Femur (tissue), 1 donor: Measurements from ENCODE around the gene SSH3.

Source experiments
- DNase-seq: peaks from one replicate; pipeline ENCODE4 v3.0.0-alpha.2; 2017

Gene SSH3

GRCh38 chr11:67280341-67280787 is 23.0 kb upstream of the SSH3 start:
- DNase-seq = peak; percentile 18

- DNase-seq = peak; percentile 20
Observed at GRCh38 chr11:67280788-67281551, 22.4 kb upstream of the SSH3 start.

GRCh38 chr11:67281552-67282150 is 21.7 kb upstream of the SSH3 start:
- DNase-seq = peak; percentile 16

GRCh38 chr11:67282155-67282875 is 21.0 kb upstream of the SSH3 start:
- DNase-seq = peak; percentile 15

GRCh38 chr11:67282876-67283371 is 20.4 kb upstream of the SSH3 start:
- no peak for DNase-seq

- DNase-seq = no peak
Observed at GRCh38 chr11:67283481-67283963, 19.8 kb upstream of the SSH3 start.

GRCh38 chr11:67284811-67285540 is 18.4 kb upstream of the SSH3 start:
- no peak for DNase-seq

- DNase-seq = no peak
Observed at GRCh38 chr11:67285541-67286498, 17.5 kb upstream of the SSH3 start.

- no peak for DNase-seq
Observed at GRCh38 chr11:67286621-67287333, 16.6 kb upstream of the SSH3 start.

GRCh38 chr11:67287355-67288197 is 15.8 kb upstream of the SSH3 start:
- no peak for DNase-seq

- DNase-seq = no peak
Observed at GRCh38 chr11:67288198-67288451, 15.2 kb upstream of the SSH3 start.

GRCh38 chr11:67288452-67289225 is 14.7 kb upstream of the SSH3 start:
- DNase-seq = peak; percentile 94

GRCh38 chr11:67289226-67289650 is 14.1 kb upstream of the SSH3 start, which contains the start of gene ANKRD13D:
Gene ANKRD13D, plus strand, starts transcription at chr11:67289303. Its CDS starts 158 bp downstream, at chr11:67289461.
- no peak for DNase-seq

GRCh38 chr11:67289651-67290479 is 13.5 kb upstream of the SSH3 start:
- DNase-seq = no peak

- DNase-seq = peak; percentile 71
Observed at GRCh38 chr11:67290801-67291200, 12.5 kb upstream of the SSH3 start.

- no peak for DNase-seq
Observed at GRCh38 chr11:67291481-67292381, 11.6 kb upstream of the SSH3 start.

- no peak for DNase-seq
Observed at GRCh38 chr11:67292671-67293070, 10.7 kb upstream of the SSH3 start.
